Measurements from ENCODE around the gene PRKAR1B.
"Not testable (repeated sequence)": the region's sequence is repeated elsewhere in the genome, so short reads cannot be mapped to it uniquely, and the experiment has no call there.

The PRKAR1B gene

GRCh38 chr7:559396-559705 lies 167.7 kb downstream of the PRKAR1B start:
- no peak for TF ChIP-seq POLR2A (IDR thresholded peaks at IDR 0.05; ENCODE audit: low read depth, low read length)
- no peak for DNase-seq (ENCODE audit: insufficient read length, low spot score)
- no peak for FAIRE-seq

GRCh38 chr7:557558-557881 lies 169.6 kb downstream of the PRKAR1B start:
- no peak for TF ChIP-seq POLR2A (IDR thresholded peaks at IDR 0.05; ENCODE audit: low read depth, low read length)
- DNase-seq (ENCODE audit: insufficient read length, low spot score) = no peak
- FAIRE-seq = no peak

GRCh38 chr7:556837-557557 lies 170.1 kb downstream of the PRKAR1B start:
- FAIRE-seq (no peak), DNase-seq (ENCODE audit: insufficient read length, low spot score) (no peak)
- no peak for TF ChIP-seq POLR2A (IDR thresholded peaks at IDR 0.05; ENCODE audit: low read depth, low read length)

GRCh38 chr7:556291-556826 lies 170.7 kb downstream of the PRKAR1B start:
- TF ChIP-seq POLR2A (IDR thresholded peaks at IDR 0.05; ENCODE audit: low read depth, low read length) = no peak
- no peak for DNase-seq (ENCODE audit: insufficient read length, low spot score)
- no peak for FAIRE-seq

GRCh38 chr7:555551-556160 lies 171.4 kb downstream of the PRKAR1B start:
- TF ChIP-seq POLR2A (IDR thresholded peaks at IDR 0.05; ENCODE audit: low read depth, low read length) = no peak
- no peak for FAIRE-seq
- DNase-seq (ENCODE audit: insufficient read length, low spot score) = no peak

- FAIRE-seq (no peak), DNase-seq (ENCODE audit: insufficient read length, low spot score) (no peak)
- no peak for TF ChIP-seq POLR2A (IDR thresholded peaks at IDR 0.05; ENCODE audit: low read depth, low read length)
Measured at GRCh38 chr7:553636-554111, 173.4 kb downstream of the PRKAR1B start.

GRCh38 chr7:552868-553635 lies 174.0 kb downstream of the PRKAR1B start:
- no peak for DNase-seq (ENCODE audit: insufficient read length, low spot score)
- FAIRE-seq = no peak
- no peak for TF ChIP-seq POLR2A (IDR thresholded peaks at IDR 0.05; ENCODE audit: low read depth, low read length)

GRCh38 chr7:552151-552867 lies 174.8 kb downstream of the PRKAR1B start:
- not testable (repeated sequence) for FAIRE-seq

GRCh38 chr7:551615-551970 lies 175.5 kb downstream of the PRKAR1B start:
- not testable (repeated sequence) for FAIRE-seq; DNase-seq (ENCODE audit: insufficient read length, low spot score)

More at GRCh38 chr7:552151-552867, 174.8 kb downstream of the PRKAR1B start:
- DNase-seq (ENCODE audit: insufficient read length, low spot score) = not testable (repeated sequence)

GRCh38 chr7:550881-551614 lies 176.0 kb downstream of the PRKAR1B start:
- DNase-seq (ENCODE audit: insufficient read length, low spot score) (no peak), FAIRE-seq (no peak)
- TF ChIP-seq POLR2A (IDR thresholded peaks at IDR 0.05; ENCODE audit: low read depth, low read length) = no peak

- no peak for DNase-seq (ENCODE audit: insufficient read length, low spot score)
- FAIRE-seq = no peak
- no peak for TF ChIP-seq POLR2A (IDR thresholded peaks at IDR 0.05; ENCODE audit: low read depth, low read length)
Measured at GRCh38 chr7:549891-550625, 177.0 kb downstream of the PRKAR1B start.

GRCh38 chr7:549066-549890 lies 177.8 kb downstream of the PRKAR1B start:
- DNase-seq (ENCODE audit: insufficient read length, low spot score) = no peak
- no peak for TF ChIP-seq POLR2A (IDR thresholded peaks at IDR 0.05; ENCODE audit: low read depth, low read length)
- FAIRE-seq = no peak

All from H54 (cell line).